Bronchial epithelial cell (primary cell): Measurements from ENCODE around the gene RLN2. TPM values are rescaled to one million over a fixed set of nuclear protein-coding genes. Genes with fewer than 3 reads are reported as not detected.

Source experiments
- DNase-seq: peaks from one replicate; pipeline ENCODE4 v3.0.0-alpha.2; 2010; ENCODE audit warnings: low read depth
- FAIRE-seq: peaks from 2 replicates; lab custom pipeline; 2011; peaks lifted over from hg19 to GRCh38; lab: Jason Lieb, UNC
- H3K27me3 ChIP-seq: 2 replicates; pipeline ENCODE4 v1.5.1; 2011; ENCODE audit warnings: low read length; ENCODE audit not compliant: control insufficient read depth, insufficient read depth
- H3K36me3 ChIP-seq: 2 replicates; pipeline ENCODE4 v1.5.1; 2011; ENCODE audit warnings: low read length; ENCODE audit not compliant: control insufficient read depth, insufficient read depth
- H3K4me3 ChIP-seq: 2 replicates; pipeline ENCODE4 v1.5.1; 2011; ENCODE audit warnings: mild to moderate bottlenecking, low read depth, low read length, control low read depth
- total RNA-seq: library from RNA; depleted of rRNA; stranded (reverse); fragments of >200 nt; gene quantifications from 2 replicates; pipeline ENCODE4 v1.2.1, GENCODE V29; 2014
- TF ChIP-seq, protein P1 (sequence below): IDR thresholded peaks from 2 replicates; pipeline ENCODE4 v1.5.1; 2011; ENCODE audit warnings: mild to moderate bottlenecking, moderate library complexity, low read length, control low read depth, inconsistent platforms; ENCODE audit not compliant: insufficient read depth, severe bottlenecking

RLN2 gene
- total RNA-seq, 1 donor from 2014 or later: 0.26 TPM

DNA sequence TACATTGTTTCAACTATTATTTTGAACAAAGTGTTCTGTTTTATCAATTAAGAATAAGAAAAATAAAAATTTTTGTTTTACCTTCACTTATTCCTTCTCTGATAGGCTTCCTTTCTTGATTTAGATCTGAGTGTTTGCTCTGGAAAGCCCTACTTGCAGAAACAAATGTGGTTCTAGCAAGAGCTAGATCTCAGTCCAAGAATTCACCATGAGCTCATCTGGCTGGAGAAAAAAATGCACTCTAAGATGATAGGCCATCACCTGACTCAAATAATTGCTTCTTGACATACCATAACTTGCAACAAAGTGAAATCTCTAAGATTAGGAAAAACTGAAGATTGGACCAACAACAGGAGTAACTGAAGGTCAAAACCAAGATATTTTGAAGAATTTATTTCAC is 6.3 kb upstream of the RLN2 start:
- Histone ChIP-seq H3K4me3 (no peak overlapping the region), H3K27me3 (no peaks in the 10 kb centered on the region), H3K36me3 (no peaks in the 10 kb centered on the region)
- FAIRE-seq: no peak
- TF ChIP-seq, protein P1, sequence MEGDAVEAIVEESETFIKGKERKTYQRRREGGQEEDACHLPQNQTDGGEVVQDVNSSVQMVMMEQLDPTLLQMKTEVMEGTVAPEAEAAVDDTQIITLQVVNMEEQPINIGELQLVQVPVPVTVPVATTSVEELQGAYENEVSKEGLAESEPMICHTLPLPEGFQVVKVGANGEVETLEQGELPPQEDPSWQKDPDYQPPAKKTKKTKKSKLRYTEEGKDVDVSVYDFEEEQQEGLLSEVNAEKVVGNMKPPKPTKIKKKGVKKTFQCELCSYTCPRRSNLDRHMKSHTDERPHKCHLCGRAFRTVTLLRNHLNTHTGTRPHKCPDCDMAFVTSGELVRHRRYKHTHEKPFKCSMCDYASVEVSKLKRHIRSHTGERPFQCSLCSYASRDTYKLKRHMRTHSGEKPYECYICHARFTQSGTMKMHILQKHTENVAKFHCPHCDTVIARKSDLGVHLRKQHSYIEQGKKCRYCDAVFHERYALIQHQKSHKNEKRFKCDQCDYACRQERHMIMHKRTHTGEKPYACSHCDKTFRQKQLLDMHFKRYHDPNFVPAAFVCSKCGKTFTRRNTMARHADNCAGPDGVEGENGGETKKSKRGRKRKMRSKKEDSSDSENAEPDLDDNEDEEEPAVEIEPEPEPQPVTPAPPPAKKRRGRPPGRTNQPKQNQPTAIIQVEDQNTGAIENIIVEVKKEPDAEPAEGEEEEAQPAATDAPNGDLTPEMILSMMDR: no peak
- DNase-seq: no peak

DNA sequence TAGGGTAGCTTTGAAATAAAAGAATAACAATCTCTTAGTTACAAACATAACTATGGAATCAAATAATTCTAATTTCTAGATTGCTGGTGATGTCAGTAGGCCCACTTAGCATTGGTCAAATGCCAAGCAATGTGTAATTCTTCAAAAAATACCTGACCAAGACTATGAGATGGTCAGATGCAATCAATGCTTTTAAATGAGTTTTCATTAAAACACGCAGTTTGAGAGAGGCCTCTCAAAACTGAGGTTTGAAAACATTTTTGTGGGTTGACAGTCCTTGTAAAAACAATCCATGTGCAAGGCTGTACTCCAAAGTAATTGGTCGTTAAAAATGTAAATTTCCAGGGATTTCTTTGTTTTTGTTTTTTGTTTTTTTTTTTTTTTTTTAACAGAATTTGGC is 1.2 kb upstream of the RLN2 start:
- DNase-seq (no peak), FAIRE-seq (no peak)
- H3K36me3 ChIP-seq: no peaks in the 10 kb centered on the region
- TF ChIP-seq, protein P1: no peak
- H3K27me3 ChIP-seq: no peaks in the 10 kb centered on the region
- no peak overlapping the region for H3K4me3 ChIP-seq

DNA sequence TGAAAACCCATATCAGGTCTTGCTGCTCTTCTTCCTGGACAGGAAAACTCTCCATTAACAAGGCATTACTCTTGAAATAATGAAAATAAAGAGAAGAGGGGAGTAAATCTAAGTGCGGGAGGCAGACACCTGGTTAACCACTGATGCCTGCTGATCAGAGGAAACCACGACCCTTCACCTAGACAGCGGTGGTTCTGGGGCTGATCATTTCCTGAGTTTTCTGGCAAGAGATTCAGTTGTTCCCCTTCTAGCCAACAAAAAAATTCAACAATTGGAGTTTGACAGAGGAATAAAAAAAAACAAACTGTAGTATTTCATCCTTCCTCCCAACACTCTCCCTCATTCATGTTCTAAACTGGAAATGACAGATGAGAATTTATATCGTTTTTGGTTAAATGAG is 3.0 kb downstream of the RLN2 start:
- H3K27me3 ChIP-seq: no peaks in the 10 kb centered on the region
- FAIRE-seq: no peak
- TF ChIP-seq, protein P1: no peak
- DNase-seq: no peak
- no peak overlapping the region for H3K4me3 ChIP-seq
- H3K36me3 ChIP-seq: no peaks in the 10 kb centered on the region

DNA sequence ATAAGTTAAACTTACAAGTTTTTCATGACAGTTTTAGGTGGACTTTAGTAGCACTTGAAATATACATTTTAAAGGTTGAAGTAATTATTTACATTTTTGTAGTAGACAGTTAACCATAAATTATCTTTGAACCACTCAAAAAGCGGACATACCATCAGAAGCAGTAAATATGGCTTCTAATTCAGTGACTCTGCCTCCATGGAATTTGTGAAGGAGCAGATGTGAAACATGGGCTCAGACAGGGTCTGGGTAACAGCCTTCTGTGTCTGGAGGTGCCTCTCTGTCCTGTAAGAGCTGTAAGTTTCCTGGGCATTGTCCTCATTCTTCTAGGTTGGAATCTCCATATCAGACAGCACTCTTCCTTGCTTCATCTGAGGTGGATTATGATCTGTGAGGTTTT is 12.4 kb downstream of the RLN2 start:
- DNase-seq (no peak), FAIRE-seq (no peak)
- H3K27me3 ChIP-seq: no peaks in the 10 kb centered on the region
- TF ChIP-seq, protein P1: no peak
- H3K36me3 ChIP-seq: no peaks in the 10 kb centered on the region
- H3K4me3 ChIP-seq: no peak overlapping the region

DNA sequence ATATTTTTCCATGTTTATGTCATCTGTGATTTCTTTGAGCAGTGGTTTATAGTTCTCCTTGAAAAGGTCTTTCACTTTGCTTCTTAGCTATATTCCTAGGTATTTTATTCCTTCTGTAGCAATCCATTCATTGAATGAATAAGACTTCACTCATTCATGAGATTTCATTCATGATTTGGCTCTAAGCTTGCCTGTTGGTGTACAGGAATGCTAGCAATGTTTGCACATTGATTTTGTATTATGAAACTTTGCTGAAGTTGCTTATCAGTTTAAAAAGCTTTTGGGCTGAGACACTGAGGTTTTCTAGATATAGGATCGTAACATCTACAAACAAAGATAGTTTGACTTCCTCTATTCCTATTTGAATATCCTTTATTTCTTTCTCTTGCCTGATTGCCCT is 15.9 kb downstream of the RLN2 start:
- TF ChIP-seq, protein P1: no peak
- Histone ChIP-seq H3K36me3 (no peaks in the 10 kb centered on the region), H3K4me3 (no peak overlapping the region), H3K27me3 (no peaks in the 10 kb centered on the region)
- FAIRE-seq: no peak
- peak; percentile 33 for DNase-seq

DNA sequence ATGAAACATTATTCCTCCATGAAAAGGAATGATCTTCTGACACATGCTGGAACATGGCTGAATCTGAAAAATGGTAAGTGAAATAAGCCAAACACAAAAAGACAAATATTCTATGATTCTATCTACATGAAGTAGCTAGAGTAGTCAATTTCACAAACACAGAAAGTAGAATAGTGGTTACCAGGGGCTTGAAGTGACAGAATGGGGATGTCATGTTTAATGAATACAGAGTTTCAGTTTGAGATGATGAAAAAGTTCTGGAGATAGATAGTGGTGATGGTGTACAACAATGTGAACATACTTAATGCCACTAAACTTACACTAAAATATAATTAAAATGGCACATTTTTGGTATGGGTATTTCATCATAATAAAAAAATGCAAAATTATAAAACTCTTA is 18.3 kb downstream of the RLN2 start:
- no peak for FAIRE-seq
- H3K27me3 ChIP-seq: no peaks in the 10 kb centered on the region
- no peaks in the 10 kb centered on the region for H3K36me3 ChIP-seq
- no peak for DNase-seq
- TF ChIP-seq, protein P1: no peak
- no peak overlapping the region for H3K4me3 ChIP-seq
